GM08714 (cell line): ENCODE data around the gene EP300.
"Not testable (repeated sequence)": the region's sequence is repeated elsewhere in the genome, so short reads cannot be mapped to it uniquely, and the experiment has no call there.

ENCODE experiments used
- H3K4me3 ChIP-seq: fragments of 200-500 bp; sonication (Bioruptor generic); 2 replicates; pipeline ENCODE4 v1.5.1; 2014; ENCODE audit warnings: mild to moderate bottlenecking, low read length, inconsistent platforms
- ZNF274 ChIP-seq: IDR thresholded peaks from 2 replicates; pipeline ENCODE4 v1.6.1; 2012; ENCODE audit warnings: mild to moderate bottlenecking, low read depth, low read length

The EP300 gene

DNA sequence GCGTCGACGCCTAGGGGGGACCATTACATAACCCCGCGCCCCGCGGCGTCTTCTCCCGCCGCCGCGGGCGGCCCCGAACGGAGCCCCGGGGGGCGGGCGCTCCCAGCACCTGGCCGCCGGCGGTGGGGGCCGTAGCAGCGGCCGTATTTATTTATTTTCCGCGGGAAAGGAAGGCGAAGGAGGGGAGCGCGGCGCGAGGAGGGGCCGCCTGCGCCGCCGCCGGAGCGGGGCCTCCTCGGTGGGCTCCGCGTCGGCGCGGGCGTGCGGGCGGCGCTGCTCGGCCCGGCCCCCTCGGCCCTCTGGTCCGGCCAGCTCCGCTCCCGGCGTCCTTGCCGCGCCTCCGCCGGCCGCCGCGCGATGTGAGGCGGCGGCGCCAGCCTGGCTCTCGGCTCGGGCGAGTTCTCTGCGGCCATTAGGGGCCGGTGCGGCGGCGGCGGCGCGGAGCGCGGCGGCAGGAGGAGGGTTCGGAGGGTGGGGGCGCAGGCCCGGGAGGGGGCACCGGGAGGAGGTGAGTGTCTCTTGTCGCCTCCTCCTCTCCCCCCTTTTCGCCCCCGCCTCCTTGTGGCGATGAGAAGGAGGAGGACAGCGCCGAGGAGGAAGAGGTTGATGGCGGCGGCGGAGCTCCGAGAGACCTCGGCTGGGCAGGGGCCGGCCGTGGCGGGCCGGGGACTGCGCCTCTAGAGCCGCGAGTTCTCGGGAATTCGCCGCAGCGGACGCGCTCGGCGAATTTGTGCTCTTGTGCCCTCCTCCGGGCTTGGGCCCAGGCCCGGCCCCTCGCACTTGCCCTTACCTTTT, at the start of gene EP300:
Gene EP300, plus strand, starts transcription at position 570 of the 795 bp plus-strand sequence. CDS start 413 bp downstream, outside the sequence.
- peak within 1 kb of the TSS; percentile 92 for H3K4me3 ChIP-seq
- TF ChIP-seq ZNF274, result no peak

DNA sequence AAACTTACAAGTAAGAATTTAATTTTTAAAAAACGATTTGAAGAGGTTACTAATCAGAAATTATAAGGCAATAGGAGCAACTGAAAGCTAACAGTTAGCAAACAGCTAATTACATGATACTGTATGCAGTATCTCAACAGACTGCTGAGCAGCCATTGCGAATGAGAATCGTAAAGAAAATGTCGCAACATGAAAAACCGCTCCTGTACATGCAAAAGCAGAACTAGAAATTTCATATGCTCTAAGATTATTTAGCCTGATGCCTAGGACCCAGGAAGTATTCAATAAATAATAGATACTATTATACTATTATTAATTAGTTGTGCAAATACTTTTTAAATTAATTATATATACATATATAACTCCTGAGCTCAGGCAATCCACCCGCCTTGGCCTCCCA, 48.7 kb upstream of the EP300 start:
- H3K4me3 ChIP-seq, result no peak overlapping the region
- no peak for TF ChIP-seq ZNF274

DNA sequence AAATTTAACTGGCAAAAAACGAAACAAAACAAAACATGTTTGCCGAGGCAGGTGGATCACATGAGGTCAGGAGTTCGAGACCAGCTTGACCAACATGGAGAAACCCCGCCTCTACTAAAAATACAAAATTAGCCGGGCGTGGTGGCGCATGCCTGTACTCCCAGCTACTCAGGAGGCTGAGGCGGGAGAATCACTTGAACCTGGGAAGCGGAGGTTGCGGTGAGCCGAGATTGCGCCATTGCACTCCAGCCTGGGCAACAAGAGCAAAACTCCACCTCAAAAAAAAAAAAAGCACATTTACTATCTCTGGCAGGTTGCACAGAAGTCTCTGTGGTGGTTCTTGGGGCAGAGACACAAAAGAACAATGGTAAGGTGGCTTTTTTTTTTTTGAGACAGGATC, 46.8 kb upstream of the EP300 start:
- not testable (repeated sequence) for H3K4me3 ChIP-seq

DNA sequence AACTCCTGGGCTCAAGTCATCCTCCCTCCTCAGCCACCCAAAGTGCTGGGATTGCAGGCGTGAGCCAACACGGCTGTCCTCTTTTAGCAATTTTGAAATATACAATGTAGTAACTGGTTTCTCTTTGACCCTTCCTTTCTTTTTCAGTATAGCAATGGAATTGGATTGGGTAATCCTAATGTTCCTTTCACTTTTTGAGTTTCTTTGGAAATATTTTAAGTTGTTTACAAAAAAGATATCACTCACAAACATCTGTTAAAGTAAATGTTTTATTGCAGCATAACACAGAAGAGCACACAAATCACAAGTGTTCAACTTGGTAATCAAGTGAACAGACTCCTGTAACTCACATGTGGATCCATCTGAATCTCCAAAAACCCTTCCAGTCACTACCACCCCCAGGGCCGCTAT, 44.6 kb upstream of the EP300 start:
- no peak overlapping the region for H3K4me3 ChIP-seq
- TF ChIP-seq ZNF274, result no peak

DNA sequence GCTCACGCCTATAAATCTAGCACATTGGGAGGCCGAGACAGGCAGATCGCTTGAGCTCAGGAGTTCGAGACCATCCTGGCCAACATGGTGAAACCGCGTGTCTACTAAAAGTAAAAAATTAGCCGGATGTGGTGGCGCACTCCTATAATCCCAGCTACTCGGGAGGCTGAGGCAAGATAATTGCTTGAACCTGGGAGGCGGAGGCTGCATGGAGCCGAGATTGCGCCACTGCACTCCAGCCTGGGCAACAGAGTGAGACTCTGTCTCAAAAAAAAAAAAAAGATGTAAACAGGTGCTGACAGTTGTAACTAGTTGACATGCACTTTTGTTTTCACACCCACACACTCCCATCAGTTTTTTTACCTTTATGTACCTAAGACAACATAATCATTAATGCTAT, 44.0 kb upstream of the EP300 start:
- H3K4me3 ChIP-seq, result not testable (repeated sequence)

DNA sequence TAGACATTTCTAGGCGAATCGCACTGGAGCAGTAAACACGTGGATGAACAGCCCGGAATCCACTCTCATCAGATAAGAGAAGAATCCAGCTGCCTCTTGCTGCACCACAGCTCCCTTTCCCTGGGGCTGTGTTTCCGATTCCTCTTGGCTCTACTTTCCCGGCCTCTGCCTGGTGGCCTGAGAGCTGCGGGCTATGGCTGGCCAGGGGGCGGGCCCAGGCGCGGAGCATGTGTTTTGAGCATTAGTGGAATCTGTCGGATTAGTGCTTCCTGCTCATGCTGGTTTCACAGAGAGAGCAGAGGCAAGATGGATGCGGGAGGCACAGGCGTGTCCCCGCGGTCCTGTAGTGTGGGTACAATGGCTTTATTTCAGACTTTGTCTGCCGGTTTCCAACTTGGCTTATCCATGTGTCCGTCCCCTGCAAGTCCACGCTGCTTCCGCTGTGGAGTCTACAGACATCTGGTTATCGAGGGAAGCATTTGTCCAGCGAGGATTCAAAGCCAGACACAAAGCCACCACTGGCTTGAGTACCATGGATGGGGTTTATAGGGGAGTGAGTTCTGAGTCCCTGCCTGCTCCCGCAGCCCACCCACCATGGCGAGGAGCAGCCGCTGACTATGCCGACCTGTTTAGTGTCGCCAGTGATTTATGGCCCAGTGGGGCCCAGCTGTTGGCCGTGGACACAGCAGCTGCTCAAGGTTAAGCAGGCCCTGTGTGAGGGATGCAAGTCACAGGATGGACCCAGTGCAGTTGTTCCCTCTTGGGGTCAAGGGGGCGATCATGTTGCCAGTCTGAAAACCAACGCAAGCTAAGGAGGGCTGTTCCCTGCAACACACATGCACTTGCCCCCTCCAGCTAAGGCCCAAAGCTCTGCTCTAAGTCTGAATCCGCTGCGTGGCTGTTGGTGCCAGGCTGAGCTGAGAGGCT, 43.3 kb upstream of the EP300 start:
- TF ChIP-seq ZNF274, result no peak
- no peak overlapping the region for H3K4me3 ChIP-seq

DNA sequence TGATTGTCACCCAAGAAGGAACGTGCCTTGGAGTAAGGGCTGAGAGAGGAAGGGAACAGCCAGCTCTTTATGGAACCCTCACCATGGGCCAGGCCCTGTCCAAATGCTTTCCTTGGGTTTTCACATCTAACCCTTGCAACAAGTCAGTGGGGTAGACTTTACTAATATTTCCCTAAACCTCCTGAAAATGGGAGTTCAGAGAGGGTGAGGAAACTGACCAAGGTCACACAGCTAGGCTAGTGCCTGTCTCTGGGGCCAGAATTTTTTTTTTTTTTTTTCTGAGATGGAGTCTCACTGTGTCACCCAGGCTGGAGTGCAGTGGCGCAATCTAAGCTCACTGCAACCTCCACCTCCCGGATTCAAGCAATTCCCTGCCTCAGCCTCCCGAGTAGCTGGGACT, 42.6 kb upstream of the EP300 start:
- H3K4me3 ChIP-seq, result not testable (repeated sequence)

DNA sequence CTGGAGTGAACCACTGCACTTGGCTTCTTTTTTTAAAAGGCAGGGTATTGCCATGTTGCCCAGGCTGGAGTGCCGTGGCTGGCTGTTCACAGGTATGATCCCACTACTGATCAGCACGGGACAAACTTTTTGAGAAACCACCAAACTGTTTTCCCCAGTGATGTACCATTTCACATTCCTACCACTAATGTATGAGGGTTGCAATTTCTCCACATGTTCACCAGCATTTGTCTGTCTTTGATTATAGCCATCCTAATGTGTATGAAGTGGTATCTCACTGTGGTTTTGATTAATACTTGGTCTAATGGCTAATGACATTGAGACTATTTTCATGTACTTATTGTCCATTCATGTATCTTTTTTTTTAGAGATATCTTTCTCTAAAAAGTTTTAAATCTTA, 41.5 kb upstream of the EP300 start:
- H3K4me3 ChIP-seq, result no peak overlapping the region
- TF ChIP-seq ZNF274, result no peak

DNA sequence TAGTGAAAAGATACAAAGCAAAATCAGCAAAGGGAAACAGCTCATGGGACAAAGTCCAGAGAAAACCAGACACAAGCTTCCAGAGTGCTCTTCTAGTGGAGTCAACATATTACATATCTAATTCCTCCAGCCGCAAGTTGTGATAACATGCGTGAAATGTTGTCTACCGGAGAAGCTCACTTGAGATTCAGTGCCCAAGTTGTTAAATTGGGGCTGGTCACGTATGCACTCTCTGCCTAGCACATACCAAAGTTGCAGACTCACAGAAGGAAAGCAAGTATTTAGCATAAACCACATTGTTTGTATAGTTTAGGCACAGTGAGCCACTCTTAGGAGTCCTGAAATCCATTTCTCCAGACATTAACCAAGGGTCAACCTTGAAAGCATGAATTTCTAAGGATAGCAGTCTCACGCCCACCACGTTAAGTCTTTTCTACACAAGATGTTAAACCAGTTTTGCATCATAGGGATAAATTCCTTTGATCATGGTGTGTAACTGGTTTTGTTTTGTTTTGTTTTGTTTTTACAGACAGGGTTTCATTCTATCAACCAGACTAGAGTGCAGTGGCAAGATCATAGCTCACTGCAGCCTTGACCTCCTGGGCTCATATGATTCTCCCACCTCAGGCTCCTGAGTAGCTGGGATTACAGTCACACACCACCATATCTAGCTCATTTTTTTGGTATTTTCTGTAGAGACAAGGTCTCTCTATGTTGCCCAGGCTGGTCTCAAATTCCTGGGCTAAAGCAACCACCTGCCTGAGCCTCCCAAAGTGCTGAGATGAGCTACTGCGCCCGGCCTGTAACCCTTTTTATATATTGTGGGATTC, 39.5 kb upstream of the EP300 start:
- H3K4me3 ChIP-seq, result no peak overlapping the region
- TF ChIP-seq ZNF274, result no peak

DNA sequence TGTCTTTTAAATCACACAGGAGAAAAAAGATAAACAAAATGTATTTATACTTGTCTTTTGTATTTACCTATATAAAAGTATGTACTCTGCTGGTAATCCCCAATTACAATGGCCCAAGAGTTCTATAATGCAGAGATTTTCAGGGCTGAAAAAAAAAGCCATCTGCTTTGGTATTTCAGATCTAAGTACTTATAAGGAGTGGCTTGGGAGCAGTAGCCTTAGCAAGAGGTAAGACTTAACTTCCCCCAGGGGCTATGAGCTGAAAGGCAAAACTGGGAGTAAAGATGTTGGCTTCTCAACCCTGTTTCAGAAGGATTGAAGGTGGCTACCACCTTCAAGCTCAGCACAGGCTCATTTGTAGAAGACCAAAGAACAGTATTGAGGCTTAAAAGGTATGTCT, 35.3 kb upstream of the EP300 start:
- no peak for TF ChIP-seq ZNF274
- H3K4me3 ChIP-seq, result no peak overlapping the region

DNA sequence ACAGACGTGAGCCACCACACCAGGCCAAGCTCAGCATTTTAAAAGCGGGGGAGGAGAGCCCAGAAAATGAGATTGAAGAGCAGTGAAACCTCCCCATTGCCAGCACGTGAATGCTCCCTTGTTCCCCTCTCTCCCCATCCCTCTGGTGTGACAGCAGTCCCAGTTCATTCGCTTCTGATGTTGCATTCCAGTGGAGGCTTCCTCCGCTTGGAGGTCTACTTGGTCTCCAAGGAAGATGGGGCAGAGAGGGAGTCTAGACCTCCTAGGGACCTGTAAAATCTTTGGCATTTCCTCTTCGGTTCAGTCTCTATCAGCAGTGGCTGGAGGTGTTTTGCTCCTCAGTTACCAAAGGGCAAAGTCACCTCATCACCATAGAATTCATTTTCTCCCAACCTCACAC, 30.2 kb upstream of the EP300 start:
- no peak overlapping the region for H3K4me3 ChIP-seq
- TF ChIP-seq ZNF274, result no peak

DNA sequence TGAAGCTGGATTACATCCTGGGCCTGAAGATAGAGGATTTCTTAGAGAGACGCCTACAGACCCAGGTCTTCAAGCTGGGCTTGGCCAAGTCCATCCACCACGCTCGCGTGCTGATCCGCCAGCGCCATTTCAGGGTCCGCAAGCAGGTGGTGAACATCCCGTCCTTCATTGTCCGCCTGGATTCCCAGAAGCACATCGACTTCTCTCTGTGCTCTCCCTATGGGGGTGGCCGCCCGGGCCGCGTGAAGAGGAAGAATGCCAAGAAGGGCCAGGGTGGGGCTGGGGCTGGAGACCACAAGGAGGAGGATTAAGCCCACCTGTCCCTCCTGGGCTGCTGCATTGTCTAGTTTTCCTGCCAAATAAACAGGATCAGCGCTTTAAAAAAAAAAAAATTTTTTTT, 28.1 kb upstream of the EP300 start:
- not testable (repeated sequence) for H3K4me3 ChIP-seq

DNA sequence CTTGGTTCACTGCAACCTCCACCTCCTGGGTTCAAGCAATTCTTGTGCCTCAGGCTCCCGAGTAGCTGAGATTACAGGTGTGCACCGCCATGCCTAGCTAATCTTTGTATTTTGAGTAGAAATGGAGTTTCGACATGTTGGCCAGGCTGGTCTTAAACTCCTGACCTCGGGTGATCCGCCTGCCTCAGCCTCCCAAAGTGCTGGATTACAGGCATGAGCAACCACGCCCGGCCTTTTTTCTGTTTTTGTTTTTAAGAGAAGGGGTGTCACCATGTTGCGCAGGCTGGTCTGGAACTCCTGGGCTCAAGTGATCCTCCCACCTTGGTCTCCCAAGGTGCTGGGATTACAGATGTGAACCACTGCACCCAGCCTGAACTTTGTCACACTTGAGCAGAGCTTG, 26.1 kb upstream of the EP300 start:
- H3K4me3 ChIP-seq, result not testable (repeated sequence)

DNA sequence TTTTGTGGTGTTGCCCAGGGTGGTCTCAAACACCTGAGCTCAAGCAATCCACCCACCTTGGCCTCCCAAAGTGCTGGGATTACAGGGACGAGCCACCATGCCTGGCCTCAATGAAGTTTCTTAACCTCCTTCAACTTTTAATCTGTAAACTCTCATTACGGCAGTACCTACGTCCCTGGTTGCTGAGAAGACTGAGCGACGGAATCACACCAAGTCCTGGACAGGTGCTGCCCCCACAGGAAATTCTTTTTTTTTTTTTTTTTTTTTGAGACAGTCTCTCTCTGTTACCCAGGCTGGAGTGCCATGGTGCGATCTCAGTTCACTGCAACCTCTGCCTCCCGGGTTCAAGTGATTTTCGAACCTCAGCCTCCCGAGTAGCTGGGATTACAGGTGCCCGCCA, 24.4 kb upstream of the EP300 start:
- not testable (repeated sequence) for H3K4me3 ChIP-seq
